Measurements from ENCODE around the gene PRRC1. TPM values are rescaled to one million over a fixed set of nuclear protein-coding genes. Genes with fewer than 3 reads are reported as not detected.

The PRRC1 gene
- total RNA-seq, 1 experiment from 2014 or later, result 53.2 TPM

GRCh38 chr5:127561254-127561653 lies 43.8 kb downstream of the PRRC1 start:
- Histone ChIP-seq H3K36me3 (ENCODE audit: control insufficient read depth in 1 of 2, insufficient read depth in 2 of 2, low read length in 2 of 2) (no peaks in the 10 kb centered on the region), H2AFZ (ENCODE audit: low read depth, low read length, poor library complexity, severe bottlenecking) (no peak overlapping the region), H3K9ac (ENCODE audit: low read length) (no peak overlapping the region), H3K79me2 (ENCODE audit: insufficient read depth, low read length) (no peaks in the 10 kb centered on the region), H3K27ac (ENCODE audit: low read depth, low read length) (no peak overlapping the region), H4K20me1 (ENCODE audit: insufficient read depth) (no peaks in the 10 kb centered on the region), H3K4me3 (replicated peaks in 1 of 2; ENCODE audit: low read depth in 1 of 2, low read length in 2 of 2) (no peak overlapping the region), H3K9me2 (ENCODE audit: insufficient read depth) (no peaks in the 10 kb centered on the region), H3K27me3 (ENCODE audit: insufficient read depth, low read length) (no peaks in the 10 kb centered on the region), H3K4me1 (ENCODE audit: control insufficient read depth in 1 of 2, insufficient read depth in 2 of 2, low read length in 2 of 2) (no peaks in the 10 kb centered on the region), H3K9me3 (ENCODE audit: control insufficient read depth in 1 of 2, insufficient read depth in 1 of 2, low read depth in 1 of 2, low read length in 2 of 2) (no peaks in the 10 kb centered on the region), H3K4me2 (ENCODE audit: low read length) (no peak overlapping the region)
- POLR2A ChIA-PET, result no interaction called here
- DNase-seq (ENCODE audit: low read depth, low spot score) (no peak), ATAC-seq (no peak)
- no peak for TF ChIP-seq MAX (IDR thresholded peaks at IDR 0.05)
- no peak for TF ChIP-seq RAD21 (IDR thresholded peaks at IDR 0.05; ENCODE audit: low read depth)
- BruUV-seq (replicated peaks), result no TSS peak
- CTCF ChIA-PET, result no interaction called here
- RAD21 ChIA-PET (ENCODE audit: low non-redundant PET in 1 of 2, low total read pairs in 2 of 2, uncharacterized antibody in 2 of 2, unreplicated experiment in 2 of 2), result no interaction called here
- intact Hi-C loops (cut with micrococcal nuclease), result loop anchor here (5.0 to 10.0 kb wide), 3 partner anchors 314 to 1281 kb away; no protein-coding TSS in a partner anchor

GRCh38 chr5:127562252-127562651 lies 44.8 kb downstream of the PRRC1 start:
- POLR2A ChIA-PET, result no interaction called here
- no peak overlapping the region for H3K27ac ChIP-seq (ENCODE audit: low read depth, low read length)
- RAD21 ChIA-PET (ENCODE audit: low non-redundant PET in 1 of 2, low total read pairs in 2 of 2, uncharacterized antibody in 2 of 2, unreplicated experiment in 2 of 2), result no interaction called here
- H3K4me1 ChIP-seq (ENCODE audit: control insufficient read depth in 1 of 2, insufficient read depth in 2 of 2, low read length in 2 of 2), result no peaks in the 10 kb centered on the region
- no TSS peak for BruUV-seq (replicated peaks)
- CTCF ChIA-PET, result interaction anchor here (1.4 kb wide), 1 partner anchor 26 kb away, joined by 4 read pairs; no protein-coding TSS in a partner anchor
- H4K20me1 ChIP-seq (ENCODE audit: insufficient read depth), result no peaks in the 10 kb centered on the region
- H3K36me3 ChIP-seq (ENCODE audit: control insufficient read depth in 1 of 2, insufficient read depth in 2 of 2, low read length in 2 of 2), result no peaks in the 10 kb centered on the region
- H2AFZ ChIP-seq (ENCODE audit: low read depth, low read length, poor library complexity, severe bottlenecking), result no peak overlapping the region
- no peaks in the 10 kb centered on the region for H3K27me3 ChIP-seq (ENCODE audit: insufficient read depth, low read length)
- no peaks in the 10 kb centered on the region for H3K9me2 ChIP-seq (ENCODE audit: insufficient read depth)
- no peak overlapping the region for H3K4me2 ChIP-seq (ENCODE audit: low read length)
- ATAC-seq (peak; percentile 73), DNase-seq (ENCODE audit: low read depth, low spot score) (no peak)
- TF ChIP-seq RAD21 (IDR thresholded peaks at IDR 0.05; ENCODE audit: low read depth) (peak; percentile 43; the same call in 1 of the 2 replicates), EZH2 (IDR thresholded peaks at IDR 0.05) (no peak), CTCF (IDR thresholded peaks at IDR 0.05 in 2 of 3, conservative IDR thresholded peaks at IDR 0.05 in 1 of 3; ENCODE audit: borderline replicate concordance in 1 of 3, insufficient read depth in 1 of 3, low read depth in 2 of 3, low read length in 2 of 3) (peak; percentile 13 to 48 (median 31); a peak in 3 of 6 replicates)
- no peaks in the 10 kb centered on the region for H3K79me2 ChIP-seq (ENCODE audit: insufficient read depth, low read length)
- no peak overlapping the region for H3K4me3 ChIP-seq (replicated peaks in 1 of 2; ENCODE audit: low read depth in 1 of 2, low read length in 2 of 2)
- intact Hi-C loops (cut with micrococcal nuclease), result loop anchor here (5.0 to 10.0 kb wide), 3 partner anchors 313 to 1280 kb away; no protein-coding TSS in a partner anchor
- H3K9ac ChIP-seq (ENCODE audit: low read length), result no peak overlapping the region
- no peaks in the 10 kb centered on the region for H3K9me3 ChIP-seq (ENCODE audit: control insufficient read depth in 1 of 2, insufficient read depth in 1 of 2, low read depth in 1 of 2, low read length in 2 of 2)

Measured in HCT116 (cell line).